Effector CD8-positive, alpha-beta T cell (primary cell): ENCODE data around the gene XKR8.
A peak's percentile ranks its signal among the peaks of the same experiment; 100 is the strongest.

Source experiments
- DNase-seq: peaks from one replicate; lab custom pipeline; 2025; lab: John Stamatoyannopoulos, UW
- total RNA-seq, 4 experiments: gene quantifications; one replicate each; lab custom pipeline; 2026; lab: John Stamatoyannopoulos, UW

XKR8 gene
- total RNA-seq = 15.4 to 27.7 (median 22.8) reads per million in 4 experiments

- DNase-seq = peak; percentile 68
Observed at GRCh38 chr1:27959792-27960603, at the start of gene XKR8. XKR8 (plus strand) TSS chr1:27959973; CDS start chr1:27960070, 97 bp downstream.

- DNase-seq = no peak
Observed at GRCh38 chr1:27912429-27912828, 47.3 kb upstream of the XKR8 start.

GRCh38 chr1:27915082-27915575, 44.6 kb upstream of the XKR8 start:
- DNase-seq = no peak

GRCh38 chr1:27922272-27922671, 37.5 kb upstream of the XKR8 start:
- DNase-seq = no peak

- DNase-seq = no peak
Observed at GRCh38 chr1:27928216-27928954, 31.4 kb upstream of the XKR8 start.

- DNase-seq = no peak
Observed at GRCh38 chr1:27931184-27931583, 28.6 kb upstream of the XKR8 start.

GRCh38 chr1:27931759-27932158, 28.0 kb upstream of the XKR8 start:
- no peak for DNase-seq

- DNase-seq = no peak
Observed at GRCh38 chr1:27934818-27935549, 24.8 kb upstream of the XKR8 start, which contains the start of gene SMPDL3B. SMPDL3B (plus strand) TSS chr1:27935000; CDS start chr1:27935184, 184 bp downstream.

GRCh38 chr1:27935721-27936120, 24.1 kb upstream of the XKR8 start:
- no peak for DNase-seq

- DNase-seq = no peak
Observed at GRCh38 chr1:27936370-27936769, 23.4 kb upstream of the XKR8 start.

GRCh38 chr1:27937524-27937836, 22.3 kb upstream of the XKR8 start:
- no peak for DNase-seq

GRCh38 chr1:27938488-27938887, 21.3 kb upstream of the XKR8 start:
- DNase-seq = no peak

- DNase-seq = peak; percentile 48
Observed at GRCh38 chr1:27940297-27940696, 19.5 kb upstream of the XKR8 start.

- no peak for DNase-seq
Observed at GRCh38 chr1:27940870-27941560, 18.8 kb upstream of the XKR8 start.

- no peak for DNase-seq
Observed at GRCh38 chr1:27941671-27942540, 17.9 kb upstream of the XKR8 start.

- no peak for DNase-seq
Observed at GRCh38 chr1:27945020-27945419, 14.8 kb upstream of the XKR8 start.

GRCh38 chr1:27949027-27949426, 10.7 kb upstream of the XKR8 start:
- DNase-seq = no peak

- no peak for DNase-seq
Observed at GRCh38 chr1:27951396-27951795, 8.4 kb upstream of the XKR8 start.

GRCh38 chr1:27952147-27952546, 7.6 kb upstream of the XKR8 start:
- DNase-seq = no peak

GRCh38 chr1:27954186-27954585, 5.6 kb upstream of the XKR8 start:
- no peak for DNase-seq

- no peak for DNase-seq
Observed at GRCh38 chr1:27955076-27955475, 4.7 kb upstream of the XKR8 start.
